Measurements from ENCODE around the gene TCF25.

- TF ChIP-seq CTCF (IDR thresholded peaks at IDR 0.05) (no peak), POLR2A (IDR thresholded peaks at IDR 0.05) (no peak)
These were observed 49.1 kb downstream of the TCF25 start for GRCh38 chr16:89922477-89922883.

All from thyroid gland (tissue), 4 donors.